GM19025 (cell line): ENCODE data around the gene PUDP.
"Not testable (repeated sequence)": the region's sequence is repeated elsewhere in the genome, so short reads cannot be mapped to it uniquely, and the experiment has no call there.

Experiments
- ATAC-seq: cut with Tn5 transposase; IDR thresholded peaks from one replicate; pipeline ENCODE4 v1.9.1; 2021; ENCODE audit warnings: mild to moderate bottlenecking, low read depth, moderate library complexity; ENCODE audit not compliant: unreplicated experiment

The PUDP gene

GRCh38 chrX:7147978-7148854 lies at the start of gene PUDP:
TSS of gene PUDP (minus strand) at chrX:7148153. CDS start at chrX:7148113, 40 bp downstream.
- ATAC-seq = peak; percentile 72

DNA sequence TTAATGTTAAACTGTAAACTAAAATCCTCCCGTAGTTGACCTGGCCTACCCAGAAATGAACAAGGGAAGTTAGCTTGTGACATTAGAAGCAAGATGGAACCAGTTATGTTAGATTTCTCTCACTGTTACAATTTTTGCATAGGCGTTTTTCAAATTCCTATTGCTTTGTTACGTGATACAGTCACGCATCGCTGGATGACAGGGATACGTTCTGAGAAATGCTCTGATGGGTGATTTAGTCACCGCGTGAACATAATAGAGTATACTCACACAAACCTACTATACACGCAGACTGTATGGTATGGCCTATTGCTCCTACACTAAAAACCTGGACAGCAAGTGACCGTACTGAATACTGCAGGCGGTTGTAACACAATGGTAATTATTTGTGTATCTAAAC lies 46.7 kb upstream of the PUDP start:
- no peak for ATAC-seq

GRCh38 chrX:7192871-7193270 lies 44.9 kb upstream of the PUDP start:
- no peak for ATAC-seq

DNA sequence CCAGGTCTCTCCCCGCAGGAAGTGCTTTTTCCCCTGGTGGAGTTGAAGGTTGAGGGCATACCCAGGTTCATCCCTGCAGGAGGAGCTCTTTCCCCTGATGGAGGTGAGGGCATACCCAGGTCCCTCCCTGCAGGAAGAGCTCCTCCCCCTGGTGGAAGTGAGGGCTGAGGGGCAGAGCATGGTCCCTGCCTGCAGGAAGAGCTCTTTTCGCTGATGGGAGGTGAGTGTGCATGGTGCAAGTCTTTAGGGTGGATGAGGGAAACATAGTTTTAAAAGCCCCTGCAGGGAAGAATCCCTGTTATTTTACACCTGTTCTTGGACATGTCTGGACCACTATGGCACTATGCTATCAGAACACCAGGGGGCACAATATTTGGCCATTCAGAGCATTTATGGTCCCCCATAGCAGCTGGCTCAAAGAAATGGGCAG lies 43.7 kb upstream of the PUDP start:
- no peak for ATAC-seq

DNA sequence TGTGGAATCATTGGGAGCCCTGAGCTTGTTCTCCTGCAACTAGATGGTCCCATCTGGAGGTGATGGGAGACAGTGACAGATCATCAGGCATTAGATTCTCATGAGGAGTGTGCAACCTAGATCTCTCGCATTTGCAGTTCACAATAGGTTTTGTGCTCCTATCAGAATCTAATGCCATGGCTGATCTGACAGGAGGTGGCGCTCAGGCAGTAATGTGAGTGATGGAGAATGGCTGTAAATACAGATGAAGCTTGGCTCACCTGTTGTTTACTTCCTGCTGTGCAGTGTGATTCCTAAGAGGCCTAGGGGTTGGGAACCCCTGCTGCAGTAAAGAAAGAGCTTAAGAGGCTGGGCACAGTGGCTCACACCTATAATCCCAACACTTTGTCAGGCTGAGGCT lies 42.2 kb upstream of the PUDP start:
- ATAC-seq = no peak

DNA sequence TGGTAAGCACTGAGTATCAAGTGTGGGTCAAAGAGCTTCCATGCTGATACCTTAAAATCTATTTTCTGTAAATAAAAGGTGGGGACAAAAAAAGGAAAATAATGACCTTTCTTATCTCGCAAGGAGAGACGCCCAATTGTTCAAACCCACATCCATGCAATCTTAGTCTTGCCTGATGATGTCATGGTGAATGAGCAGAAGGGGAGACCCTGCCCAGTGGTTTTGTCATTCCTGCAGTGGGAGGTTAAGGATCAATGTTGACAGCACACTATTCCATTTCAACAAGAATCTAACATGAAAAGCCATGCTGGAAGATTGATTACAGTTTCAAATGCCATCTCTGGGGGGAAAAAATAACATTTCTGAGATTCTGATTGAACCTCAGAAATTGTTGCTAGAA lies 40.7 kb upstream of the PUDP start:
- no peak for ATAC-seq

DNA sequence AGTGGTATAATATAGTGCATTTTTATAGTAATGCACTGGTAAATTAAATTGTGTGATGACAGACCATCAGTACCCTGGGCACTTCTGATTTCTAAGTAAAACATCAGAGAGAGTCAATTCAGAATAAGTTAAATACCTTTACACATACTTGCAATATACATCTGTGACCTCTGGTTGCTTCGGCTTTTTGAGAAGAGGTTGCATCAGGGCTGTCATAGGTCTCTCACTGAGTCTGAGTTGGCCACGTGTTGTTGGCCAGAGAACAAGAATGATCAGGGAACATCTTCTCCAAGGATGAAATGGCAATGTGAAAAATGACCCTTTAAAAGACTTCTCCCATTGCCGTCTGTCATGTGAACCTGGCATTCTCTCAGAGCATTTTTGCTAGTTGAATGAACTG lies 36.9 kb upstream of the PUDP start:
- no peak for ATAC-seq

DNA sequence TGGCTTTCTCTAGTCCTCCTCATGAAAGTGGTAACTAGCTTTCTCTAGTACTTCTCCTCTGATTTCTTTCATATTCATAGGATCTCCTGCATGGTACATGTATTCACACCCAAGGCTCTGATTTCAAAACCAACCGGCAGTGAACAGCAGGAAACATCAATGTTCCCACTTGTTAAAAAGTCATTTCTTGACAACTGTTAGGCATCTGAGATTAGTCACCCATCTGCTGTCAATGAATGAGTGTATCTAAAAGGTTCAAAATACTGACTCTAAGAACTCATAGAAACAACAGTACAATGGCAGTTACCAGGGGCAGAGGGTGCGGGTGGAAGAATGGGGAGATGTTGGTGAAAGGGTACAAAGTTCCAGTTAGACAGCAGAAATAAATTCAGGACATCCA lies 31.5 kb upstream of the PUDP start:
- no peak for ATAC-seq

- ATAC-seq = not testable (repeated sequence)
Measured at GRCh38 chrX:7178859-7179258, 30.9 kb upstream of the PUDP start.

DNA sequence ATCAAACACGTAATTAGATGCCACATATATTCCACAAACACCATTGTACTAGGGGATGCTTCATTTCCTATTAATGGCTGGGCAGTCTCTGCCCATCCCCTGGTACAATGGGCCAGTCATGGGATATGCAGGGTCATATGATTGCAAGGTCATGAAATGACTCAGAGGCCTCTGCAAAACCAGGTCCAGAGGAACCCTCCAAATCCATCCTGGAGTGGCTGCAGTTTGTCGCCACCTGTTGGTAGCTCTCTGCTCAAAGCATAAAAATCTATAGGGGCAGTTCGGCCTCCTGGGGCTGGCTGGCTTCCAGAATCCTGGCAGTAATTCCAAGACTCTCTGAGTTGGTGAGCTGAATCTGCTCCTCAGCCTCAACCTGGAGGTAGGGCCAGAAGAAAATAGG lies 22.9 kb upstream of the PUDP start:
- no peak for ATAC-seq

- ATAC-seq = no peak
Measured at GRCh38 chrX:7169627-7170026, 21.7 kb upstream of the PUDP start.

- no peak for ATAC-seq
Measured at GRCh38 chrX:7168371-7168770, 20.4 kb upstream of the PUDP start.

DNA sequence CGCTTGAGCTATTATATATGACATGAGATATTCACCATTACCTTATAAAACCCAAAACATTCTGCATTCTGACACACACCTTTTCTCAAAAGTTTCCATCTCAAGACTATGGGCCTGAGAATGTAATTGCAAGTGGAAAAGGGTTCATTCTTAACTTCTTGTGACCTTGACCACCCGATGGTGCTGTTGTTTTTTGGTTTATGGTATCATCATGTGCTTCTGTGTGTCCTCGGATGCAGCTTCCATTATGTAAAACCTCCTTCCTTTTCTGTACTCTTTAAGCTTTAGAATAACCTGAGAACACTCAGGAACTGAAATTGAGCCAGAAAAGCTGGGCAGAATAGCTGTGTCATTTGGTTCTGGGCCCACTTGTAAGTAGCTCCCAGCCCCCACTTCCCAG lies 16.2 kb upstream of the PUDP start:
- no peak for ATAC-seq

GRCh38 chrX:7163146-7163677 lies 15.3 kb upstream of the PUDP start:
- no peak for ATAC-seq

- no peak for ATAC-seq
Measured at GRCh38 chrX:7159149-7159861, 11.4 kb upstream of the PUDP start.

DNA sequence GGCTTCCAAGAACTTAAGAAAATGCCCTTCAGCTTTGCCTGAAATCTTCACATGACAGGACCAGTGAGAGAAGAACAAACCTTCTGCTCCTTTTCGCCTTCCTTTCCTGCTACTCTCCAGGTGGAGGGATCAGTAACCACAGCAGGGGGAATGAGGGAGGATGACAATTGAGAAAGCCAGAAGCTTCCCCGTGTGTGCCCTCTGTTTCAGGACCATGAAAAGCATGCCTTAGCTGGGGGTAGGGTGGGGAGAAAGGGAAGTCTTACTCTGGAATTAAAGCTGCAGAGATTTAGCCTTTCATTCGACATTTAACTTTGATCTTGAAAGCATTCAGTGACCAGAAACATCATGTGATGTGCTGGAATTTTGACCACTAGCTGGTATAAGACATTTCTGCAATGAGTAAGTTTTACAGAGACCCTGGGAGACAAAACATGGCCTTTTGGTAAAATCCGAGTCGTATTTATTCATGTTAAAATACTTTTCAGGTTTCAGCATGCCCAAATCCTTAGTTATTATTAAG lies 10.6 kb upstream of the PUDP start:
- no peak for ATAC-seq

DNA sequence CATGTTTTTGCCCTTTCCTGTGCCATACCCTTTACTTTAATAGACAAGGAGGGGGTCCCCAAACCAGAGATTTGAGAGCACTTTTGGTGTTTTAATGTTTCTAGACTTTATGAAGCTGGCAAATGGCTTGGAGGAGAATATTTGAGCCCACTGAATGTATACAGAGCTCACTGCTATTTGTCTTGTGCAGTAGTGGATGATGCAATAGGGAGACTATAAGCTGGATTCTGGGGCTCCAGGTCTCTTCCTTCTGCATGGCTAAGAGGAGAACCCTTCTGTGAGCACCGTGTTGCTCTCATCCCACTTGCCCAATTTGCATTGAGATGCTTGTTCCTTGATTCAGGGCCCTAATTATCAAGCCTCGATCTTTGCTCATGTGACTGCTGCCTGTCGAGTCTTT lies 8.9 kb upstream of the PUDP start:
- ATAC-seq = no peak

GRCh38 chrX:7155163-7155562 lies 7.2 kb upstream of the PUDP start:
- no peak for ATAC-seq

- no peak for ATAC-seq
Measured at GRCh38 chrX:7154041-7154597, 6.2 kb upstream of the PUDP start.

DNA sequence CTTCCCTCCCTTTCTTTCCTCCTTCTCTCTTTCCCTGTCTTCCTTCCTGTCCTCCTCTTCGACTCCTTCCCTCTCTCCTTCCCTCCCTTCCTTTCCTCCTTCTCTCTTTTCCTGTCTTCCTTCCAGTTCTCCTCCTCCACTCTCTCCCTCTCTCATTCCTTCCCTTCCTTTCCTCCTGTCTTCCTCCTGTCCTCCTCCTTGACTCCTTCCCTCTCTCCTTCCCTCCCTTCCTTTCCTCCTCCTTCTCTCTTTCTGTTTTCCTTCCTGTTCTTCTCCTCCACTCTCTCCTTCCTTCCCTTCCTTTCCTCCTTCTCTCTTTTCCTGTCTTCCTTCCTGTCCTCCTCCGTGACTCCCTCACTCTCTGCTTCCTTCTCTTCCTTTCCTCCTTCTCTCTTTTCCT lies 5.3 kb upstream of the PUDP start:
- ATAC-seq = no peak

GRCh38 chrX:7149411-7149810 lies 1.5 kb upstream of the PUDP start:
- no peak for ATAC-seq
